HT-29 (cell line): ENCODE results near the gene TFAP2A. TPM values are rescaled to one million over a fixed set of nuclear protein-coding genes. Genes with fewer than 3 reads are reported as not detected.
A peak's percentile ranks its signal among the peaks of the same experiment; 100 is the strongest.

Source experiments
- DNase-seq: peaks from one replicate; pipeline ENCODE4 v3.0.0-alpha.2; 2015; ENCODE audit warnings: low spot score
- total RNA-seq: library from RNA; depleted of rRNA; stranded (reverse); fragments of >200 nt; shearing (Covaris generic); gene quantifications from 2 replicates; pipeline ENCODE4 v1.2.3, GENCODE V29; 2014

The TFAP2A gene
- total RNA-seq, 1 experiment from 2014 or later, result 3.8 TPM

DNA sequence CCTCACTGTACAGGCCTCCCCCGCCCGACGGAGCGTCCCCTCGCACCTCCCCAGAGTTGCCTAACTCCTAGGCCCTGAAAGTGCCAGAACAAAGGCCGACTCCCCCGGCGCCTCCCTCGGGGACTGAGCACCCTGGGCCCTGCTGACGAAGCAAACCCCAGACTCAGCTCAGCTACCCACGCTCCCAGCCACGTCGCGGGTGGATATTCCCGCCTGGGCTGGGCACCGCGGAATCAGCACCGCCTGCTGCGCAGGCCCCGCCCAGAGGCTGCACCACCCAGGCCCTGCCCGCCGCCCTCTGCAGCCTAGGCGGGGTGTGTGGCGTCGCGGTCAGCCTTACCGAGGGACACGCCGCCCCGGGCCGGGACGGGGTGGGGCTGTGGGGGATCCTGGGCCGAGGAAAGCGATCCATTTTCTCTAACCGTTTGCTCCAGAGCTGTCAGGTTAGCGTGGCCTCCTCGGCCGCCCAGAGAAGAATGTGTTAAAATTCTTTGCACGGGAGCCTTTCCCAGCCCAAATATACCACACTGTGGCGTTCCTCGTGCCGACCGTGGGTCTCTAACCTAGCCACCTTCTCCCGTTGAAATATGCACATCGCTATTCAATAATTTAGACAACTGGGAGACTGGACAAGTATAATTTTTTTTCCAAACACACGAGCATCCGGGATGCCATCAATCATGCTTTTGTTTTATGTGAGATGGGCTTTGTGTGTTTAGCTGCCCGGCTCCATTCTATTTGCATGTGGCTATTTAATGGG lies 31.4 kb downstream of the TFAP2A start:
- peak; percentile 52 for DNase-seq

DNA sequence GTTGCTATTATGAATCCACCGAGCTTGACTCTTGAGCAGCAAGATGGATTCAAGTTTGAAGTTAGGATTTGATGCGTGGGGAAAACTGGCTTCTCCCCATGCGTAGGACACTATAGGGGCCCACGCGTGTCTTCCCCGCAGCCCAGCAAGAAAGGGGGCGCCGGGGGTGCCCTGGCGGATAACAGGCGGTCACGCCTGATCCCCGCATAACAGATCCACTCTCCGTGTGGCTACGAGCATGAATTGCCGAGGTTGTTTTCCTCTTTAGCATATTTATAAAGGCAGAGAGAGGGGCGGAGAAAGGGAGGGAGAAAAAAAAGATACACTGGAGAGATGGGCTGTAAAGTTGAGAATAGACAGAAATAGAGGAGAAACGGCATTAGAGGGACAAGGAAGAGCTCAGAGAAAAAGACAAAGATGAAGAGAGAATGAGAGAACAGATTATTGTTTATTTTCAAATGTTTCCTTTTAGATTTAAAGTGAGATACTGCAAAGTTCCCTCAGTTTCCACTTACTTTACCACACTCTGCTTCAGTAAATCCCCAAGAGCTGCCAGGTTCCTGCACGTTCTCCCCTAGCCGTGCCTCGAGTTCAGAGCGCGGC lies 32.0 kb downstream of the TFAP2A start:
- DNase-seq, result no peak

DNA sequence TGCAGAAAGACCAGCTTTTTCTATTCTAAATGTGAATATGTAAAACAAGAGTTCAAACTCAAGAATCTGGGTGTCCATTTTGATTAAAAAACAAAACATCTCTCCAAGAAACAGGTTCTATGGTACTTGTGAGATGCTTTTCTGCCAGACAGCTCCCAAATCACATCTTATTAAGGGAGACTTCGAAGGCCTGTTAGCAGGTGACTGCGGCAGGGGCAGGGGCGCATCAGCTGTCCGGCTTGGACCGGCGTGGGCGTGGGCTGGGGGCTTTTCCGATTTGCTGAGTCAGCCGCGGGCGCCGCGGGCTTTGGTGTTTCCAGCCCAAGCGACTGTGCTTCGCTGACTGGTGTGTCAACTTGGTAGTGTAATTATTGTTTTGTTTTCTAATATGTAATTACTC lies 32.6 kb downstream of the TFAP2A start:
- no peak for DNase-seq

DNA sequence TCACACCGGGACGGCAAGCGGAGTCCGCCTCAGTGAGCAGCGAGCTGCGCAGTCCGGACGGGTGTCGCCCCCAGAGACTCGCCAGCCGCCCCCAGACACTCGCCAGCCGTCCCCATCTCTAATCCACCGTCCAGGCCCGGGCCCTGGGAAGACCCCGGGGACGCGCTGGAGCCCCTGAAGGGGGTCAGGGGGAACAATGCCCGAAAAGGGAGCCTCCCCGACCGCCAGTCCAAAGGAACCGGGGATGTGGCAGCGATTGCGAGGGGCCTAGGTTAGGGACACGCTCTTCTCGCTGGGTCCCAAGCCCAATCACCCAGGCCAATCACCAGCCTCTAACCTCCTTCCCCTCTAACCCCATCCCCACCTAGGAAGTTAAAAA lies 33.1 kb downstream of the TFAP2A start:
- DNase-seq, result no peak

DNA sequence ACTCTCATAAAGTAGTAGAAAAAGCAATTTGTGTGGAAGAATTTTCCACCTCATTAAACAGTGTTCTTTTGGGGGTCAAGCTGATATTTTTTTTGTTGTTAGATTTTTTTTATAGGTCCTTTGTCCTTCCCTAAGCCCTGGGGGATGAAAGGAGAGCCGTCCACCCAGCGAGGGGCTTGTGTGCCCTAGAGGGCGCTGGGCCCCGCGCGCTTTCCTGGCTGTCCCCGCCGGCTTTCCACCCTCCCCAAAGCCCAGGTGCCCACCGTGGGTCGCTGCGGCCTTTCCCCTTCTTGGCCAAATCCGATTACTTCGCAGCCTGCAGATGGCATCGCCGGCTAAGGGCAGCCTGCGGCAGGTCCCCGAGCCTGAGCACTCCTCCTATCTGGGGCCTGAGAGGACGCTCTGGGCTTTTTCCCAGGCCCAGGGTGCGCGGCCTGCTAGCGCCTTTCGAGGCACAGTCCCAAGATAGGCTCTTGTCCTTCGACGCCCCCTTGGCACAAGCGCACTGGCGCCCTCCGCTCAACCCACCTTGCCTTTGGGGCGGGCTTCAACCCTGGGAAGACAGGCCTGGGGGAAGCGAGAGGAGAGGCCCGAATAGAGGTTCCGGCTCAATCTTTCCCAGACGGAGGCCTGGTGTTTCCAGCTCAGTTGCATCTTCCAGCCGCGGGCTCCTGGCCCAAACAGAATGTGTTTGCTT lies 33.6 kb downstream of the TFAP2A start:
- DNase-seq, result no peak

DNA sequence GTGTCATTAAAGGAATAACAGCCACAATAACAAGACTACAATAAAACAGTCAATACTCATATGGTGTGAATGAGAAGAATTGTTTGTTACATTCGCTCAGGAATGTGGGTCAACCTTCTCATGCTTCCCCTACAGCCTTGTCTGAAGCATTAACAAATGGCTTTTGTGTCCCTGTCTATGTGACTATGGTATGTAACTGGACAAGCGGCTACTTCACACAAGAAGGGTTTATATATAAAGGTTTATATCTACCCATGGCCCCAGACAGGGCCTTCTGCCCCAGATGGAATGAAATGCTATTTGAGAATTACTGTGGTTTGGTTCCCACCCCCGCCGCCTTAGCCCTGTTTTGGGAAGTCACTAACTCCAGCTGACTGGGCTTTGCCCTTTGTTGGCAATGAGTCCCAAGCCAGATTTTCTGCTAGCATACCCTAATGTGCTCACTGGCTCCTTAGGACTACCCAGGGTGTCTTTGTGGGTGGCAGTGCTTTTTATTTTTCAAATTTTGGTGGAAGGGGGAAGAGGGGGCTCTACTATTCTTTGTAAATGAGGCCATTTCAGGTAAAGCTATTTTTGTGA lies 39.4 kb downstream of the TFAP2A start:
- DNase-seq, result no peak

DNA sequence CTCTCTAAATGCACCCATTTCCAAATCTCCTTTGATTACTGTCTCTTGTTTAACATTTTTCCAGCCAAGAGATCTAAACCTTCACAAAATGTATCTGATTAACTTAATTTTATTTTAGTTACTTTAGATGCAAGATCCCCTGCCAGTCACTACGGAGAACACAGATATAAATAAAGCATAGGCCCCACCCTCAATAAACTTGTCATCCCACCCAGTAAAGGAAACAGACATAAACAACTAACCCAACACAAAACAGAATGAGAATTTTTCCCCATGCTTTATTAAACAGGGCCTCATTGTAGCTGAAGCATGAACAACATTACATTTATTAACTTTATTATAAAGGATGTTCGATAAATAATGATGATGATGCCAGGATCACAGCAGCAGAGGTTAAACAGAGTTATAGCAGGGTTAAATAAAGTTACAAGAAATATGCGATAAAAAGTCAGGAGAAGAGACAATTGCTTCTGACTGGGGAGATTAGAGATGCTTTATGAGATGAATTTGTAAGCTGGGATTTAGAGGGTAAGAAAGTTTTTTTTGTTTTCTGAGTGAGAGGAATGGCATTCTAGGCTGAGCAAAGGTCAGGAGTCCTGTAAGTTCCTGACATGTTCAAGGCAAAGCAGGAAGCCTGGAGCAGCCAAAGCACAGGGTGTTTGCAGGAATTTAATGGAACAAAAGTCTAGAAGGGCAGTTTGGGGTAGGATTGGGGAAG lies 41.1 kb downstream of the TFAP2A start:
- DNase-seq, result peak; percentile 51

DNA sequence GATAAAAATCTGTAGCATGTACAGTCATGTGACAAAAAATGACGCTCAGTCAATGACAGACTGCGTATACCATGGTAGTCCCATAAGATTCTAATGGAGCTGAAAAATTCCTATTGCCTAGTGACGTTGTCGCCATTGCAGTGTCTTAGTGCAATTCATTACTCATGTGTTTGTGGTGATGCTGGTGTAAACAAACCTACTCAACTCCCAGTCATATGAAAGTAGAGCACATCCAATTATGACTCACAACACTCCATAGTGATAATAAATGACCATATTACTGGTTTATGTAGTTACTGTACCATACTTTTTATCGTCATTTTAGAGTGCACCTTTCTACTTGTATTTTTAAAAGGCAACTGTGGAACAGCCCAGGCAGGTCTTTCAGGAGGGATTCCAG lies 45.0 kb downstream of the TFAP2A start:
- DNase-seq, result no peak

DNA sequence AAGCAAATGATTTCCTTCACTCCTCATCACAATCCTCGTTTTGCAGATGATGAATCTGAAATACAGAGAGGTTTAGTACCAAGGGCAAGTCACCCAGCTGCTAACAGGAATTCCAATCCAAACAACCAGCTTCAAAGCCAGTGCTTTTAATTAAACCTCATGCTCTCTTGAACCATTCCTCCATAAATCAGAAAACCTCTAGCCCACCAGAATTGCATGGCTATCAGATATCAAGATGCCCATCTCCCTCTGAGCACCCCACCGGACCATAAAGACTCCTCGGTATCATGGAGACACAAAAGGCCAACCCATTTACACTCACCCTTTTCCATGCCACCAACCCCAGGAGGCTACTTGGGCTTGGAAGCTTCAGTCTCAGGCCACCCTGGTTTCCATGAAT lies 46.0 kb downstream of the TFAP2A start:
- no peak for DNase-seq

DNA sequence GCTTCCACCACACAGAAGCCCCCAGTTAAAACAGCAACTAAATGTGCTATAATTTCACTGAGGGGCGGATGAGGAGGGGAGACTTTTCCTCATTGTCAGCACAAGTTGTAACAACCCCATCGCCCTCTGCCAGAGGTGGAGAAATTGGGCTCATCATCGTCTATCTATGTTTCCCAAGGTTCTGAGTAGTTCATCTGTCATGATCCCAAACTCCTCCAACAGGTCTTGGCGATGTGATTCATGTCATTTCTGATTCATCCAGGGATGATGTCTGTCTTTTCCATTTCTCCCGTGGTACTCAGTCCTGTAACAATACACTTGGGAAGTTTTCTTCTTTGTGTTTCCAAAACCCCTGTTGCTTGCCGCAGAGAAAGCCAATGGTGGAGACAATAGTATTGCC lies 51.0 kb downstream of the TFAP2A start:
- DNase-seq, result no peak

DNA sequence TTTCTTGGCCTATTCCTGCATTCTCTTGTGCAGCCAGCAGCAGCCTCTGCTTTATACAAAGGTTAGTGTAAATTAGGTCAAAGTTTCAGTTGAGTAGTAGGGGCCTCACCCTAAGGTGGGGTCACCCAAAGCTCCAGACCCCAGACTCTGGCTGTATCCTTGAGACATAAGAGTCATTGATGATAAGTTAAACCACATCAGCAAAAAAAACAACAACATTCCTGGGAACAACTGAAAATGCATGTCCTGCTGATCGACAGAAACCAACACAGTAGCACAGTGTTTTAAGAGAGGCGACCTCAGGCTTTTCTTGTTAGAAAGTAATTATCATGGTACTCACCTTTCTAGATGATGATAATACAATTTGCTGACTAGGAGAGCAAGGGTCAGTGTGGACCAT lies 52.6 kb downstream of the TFAP2A start:
- DNase-seq, result no peak

DNA sequence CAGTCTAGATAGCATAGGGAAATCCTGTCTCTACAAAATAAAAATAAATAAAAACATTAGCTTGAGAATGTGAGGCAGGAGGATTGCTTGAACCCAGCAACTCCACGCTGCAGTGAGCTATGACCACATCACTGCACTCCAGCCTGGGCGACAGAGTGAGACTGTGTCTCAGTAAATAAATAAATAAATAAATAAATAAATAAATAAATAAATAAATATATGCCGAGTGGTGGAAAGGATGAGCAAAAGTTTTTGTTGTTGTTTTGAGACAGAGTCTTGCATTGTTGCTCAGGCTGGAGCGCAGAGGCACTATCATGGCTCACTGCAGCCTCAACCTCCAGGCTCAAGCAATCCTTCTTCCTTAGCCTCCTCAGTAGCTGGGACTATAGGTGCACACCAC lies 53.4 kb downstream of the TFAP2A start:
- DNase-seq, result no peak

DNA sequence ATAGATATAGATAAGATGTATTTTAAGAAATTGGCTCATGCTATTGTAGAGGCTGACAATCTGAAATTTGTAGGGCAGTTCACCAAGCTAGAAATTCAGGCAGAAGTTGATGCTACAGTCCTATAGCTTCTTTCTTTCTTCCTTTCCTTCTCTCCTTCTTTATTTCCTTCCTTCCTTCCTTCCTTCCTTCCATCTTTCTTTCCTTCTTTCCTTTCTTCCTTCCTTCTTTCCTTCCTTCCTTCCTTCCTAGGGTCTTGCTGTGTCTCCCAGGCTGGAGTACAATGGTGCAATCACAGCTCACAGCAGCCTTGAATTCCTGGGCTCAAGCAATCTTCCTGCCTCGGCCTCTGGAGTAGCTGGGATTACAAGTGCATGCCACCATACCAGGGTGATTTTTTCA lies 55.3 kb downstream of the TFAP2A start:
- DNase-seq, result no peak

DNA sequence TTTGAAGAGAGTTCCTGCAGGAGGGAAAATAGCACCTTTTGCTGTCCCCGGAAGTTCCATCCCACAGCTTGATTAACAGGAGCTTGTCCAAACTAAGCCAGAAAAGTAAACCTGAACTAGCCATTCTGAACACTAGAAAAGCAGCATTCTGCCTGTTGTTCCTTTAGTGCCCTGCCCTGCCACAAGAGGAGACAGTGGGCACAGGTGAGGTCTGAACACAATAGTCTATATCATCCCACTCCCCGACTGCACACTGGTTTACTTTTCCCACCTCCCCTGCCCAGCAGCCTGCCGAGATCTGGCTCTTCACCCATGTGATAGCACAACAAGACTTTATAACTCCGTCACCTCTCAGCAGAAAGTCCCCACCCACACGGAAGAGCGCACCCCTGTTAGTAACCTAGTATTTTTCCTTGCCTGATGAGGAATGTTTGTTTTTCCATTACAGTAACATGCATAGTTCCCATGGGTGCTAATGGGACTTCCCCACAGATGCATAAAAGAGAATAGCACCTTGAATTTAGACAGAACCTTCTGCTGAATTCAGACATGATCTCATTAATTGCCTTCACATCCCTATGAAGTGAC lies 59.7 kb downstream of the TFAP2A start:
- DNase-seq, result peak; percentile 20

DNA sequence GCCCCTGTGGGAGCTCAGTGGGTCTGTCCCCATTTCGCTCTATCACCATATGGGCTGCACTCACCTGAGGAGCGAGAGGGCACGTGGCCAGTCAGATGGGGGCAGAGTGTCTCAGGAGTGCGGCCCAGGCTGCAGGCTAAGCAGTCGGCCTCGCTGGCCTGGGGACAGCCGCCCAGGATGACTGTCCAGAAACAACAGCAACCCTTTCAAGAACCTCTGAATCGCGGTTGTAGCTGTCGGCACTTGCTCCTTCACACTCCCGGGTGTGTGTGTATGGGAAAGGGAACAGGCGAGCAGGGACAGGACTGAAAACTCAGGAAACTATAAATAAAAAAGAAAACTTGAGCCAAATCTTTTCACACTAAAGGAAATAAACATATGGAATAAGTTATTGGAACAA lies 63.1 kb downstream of the TFAP2A start:
- DNase-seq, result no peak

DNA sequence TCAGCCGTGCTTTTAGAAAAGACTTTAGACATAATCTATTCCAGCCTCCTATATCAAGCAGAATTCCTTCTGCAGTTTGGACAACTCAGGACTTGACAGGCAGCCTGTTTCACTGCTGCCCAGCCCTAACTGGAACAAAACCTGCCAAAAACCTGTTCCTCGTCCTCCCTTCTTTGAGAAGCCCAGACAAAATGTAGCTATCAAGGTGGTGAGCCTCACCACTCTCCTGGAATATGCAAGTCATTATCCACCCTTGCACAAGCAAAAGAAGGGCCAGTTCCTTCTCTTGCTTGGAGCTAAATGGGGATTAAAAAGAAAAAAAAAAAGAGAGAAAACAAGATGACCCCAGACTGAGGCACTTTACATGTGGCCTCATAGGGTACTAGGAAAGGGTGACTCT lies 64.2 kb downstream of the TFAP2A start:
- DNase-seq, result no peak

DNA sequence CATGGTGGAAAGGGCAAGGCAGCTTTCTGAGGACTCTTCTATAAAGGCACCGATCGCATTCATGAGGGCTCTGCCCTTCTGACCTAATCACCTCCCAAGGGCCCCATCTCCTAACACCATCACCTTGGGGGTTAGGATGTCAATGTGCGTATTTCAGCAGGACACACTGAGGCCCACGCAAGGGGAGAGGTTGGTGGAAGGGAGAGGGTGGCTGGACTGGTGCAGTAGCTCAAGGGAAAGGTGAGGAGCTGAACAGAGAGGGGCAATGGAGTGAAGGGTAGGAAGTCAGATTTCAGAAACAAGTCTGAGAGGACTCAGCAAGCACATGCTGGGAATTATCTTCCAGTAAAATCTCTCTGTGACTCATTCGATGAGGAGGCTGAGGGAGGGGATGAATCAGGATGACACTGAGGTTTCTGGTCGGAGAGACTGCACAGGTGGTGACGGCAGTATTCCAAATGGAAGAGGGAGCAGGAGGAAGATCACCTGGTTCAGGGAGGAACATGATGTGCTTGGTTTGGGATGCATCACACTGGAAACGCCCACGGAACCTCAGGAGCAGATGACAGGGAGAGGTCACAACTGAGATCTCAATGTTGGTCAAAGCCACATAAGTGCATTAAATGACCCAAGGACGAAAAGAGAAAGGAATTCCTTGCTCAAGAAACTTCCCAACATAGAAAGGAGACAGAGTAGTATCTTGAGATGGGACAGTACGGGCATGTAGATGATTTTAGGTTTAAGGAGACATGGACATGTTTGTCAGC lies 67.1 kb downstream of the TFAP2A start:
- DNase-seq, result peak; percentile 15
